ENCODE data around the gene CIDEA.

- TF ChIP-seq CTCF (IDR thresholded peaks at IDR 0.05) (no peak), POLR2A (IDR thresholded peaks at IDR 0.05) (no peak), EP300 (IDR thresholded peaks at IDR 0.05) (no peak), POLR2AphosphoS5 (IDR thresholded peaks at IDR 0.05) (no peak)
Measured at GRCh38 chr18:12317664-12318333, 63.6 kb downstream of the CIDEA start.

All from upper lobe of left lung (tissue), 4 donors.